Measurements from ENCODE around the gene PPP1R7. TPM values are rescaled to one million over a fixed set of nuclear protein-coding genes. Genes with fewer than 3 reads are reported as not detected.
A peak's percentile ranks its signal among the peaks of the same experiment; 100 is the strongest.

Gene PPP1R7
- total RNA-seq, 1 experiment from 2014 or later: 65.4 TPM

- BruUV-seq (replicated peaks): no TSS peak
- DNase-seq: no peak
- Mint-ChIP-seq H3K27ac (ENCODE audit: unreplicated experiment) (no peak overlapping the region), H3K4me3 (ENCODE audit: low read depth, unreplicated experiment) (no peak overlapping the region), H3K4me1 (ENCODE audit: low read depth, unreplicated experiment) (no peaks in the 10 kb centered on the region), H3K36me3 (ENCODE audit: insufficient read depth, unreplicated experiment) (no peaks in the 10 kb centered on the region), H3K27me3 (ENCODE audit: unreplicated experiment) (no peaks in the 10 kb centered on the region), H3K9me3 (ENCODE audit: low read depth, unreplicated experiment) (no peaks in the 10 kb centered on the region)
- intact Hi-C loops (cut with micrococcal nuclease; ENCODE audit: unreplicated experiment): no loop called here
- CTCF ChIA-PET: no interaction called here
- no peak for TF ChIP-seq CTCF (IDR thresholded peaks at IDR 0.05; ENCODE audit: unreplicated experiment)
Measured at GRCh38 chr2:241142593-241142992, 7.7 kb upstream of the PPP1R7 start.

- no peak for TF ChIP-seq CTCF (IDR thresholded peaks at IDR 0.05; ENCODE audit: unreplicated experiment)
- no TSS peak for BruUV-seq (replicated peaks)
- DNase-seq: no peak
- Mint-ChIP-seq H3K4me1 (ENCODE audit: low read depth, unreplicated experiment) (peaks cover 15% of the 10 kb centered on the region), H3K27me3 (ENCODE audit: unreplicated experiment) (no peaks in the 10 kb centered on the region), H3K27ac (ENCODE audit: unreplicated experiment) (no peak overlapping the region), H3K36me3 (ENCODE audit: insufficient read depth, unreplicated experiment) (peaks cover 33% of the 10 kb centered on the region), H3K9me3 (ENCODE audit: low read depth, unreplicated experiment) (no peaks in the 10 kb centered on the region), H3K4me3 (ENCODE audit: low read depth, unreplicated experiment) (no peak overlapping the region)
- CTCF ChIA-PET: no interaction called here
- intact Hi-C loops (cut with micrococcal nuclease; ENCODE audit: unreplicated experiment): loop anchor here (5.0 kb wide), 1 partner anchor 44 kb away; the partner anchor contains the start of gene MTERF4
Measured at GRCh38 chr2:241146286-241146685, 4.0 kb upstream of the PPP1R7 start.

- CTCF ChIA-PET: no interaction called here
- Mint-ChIP-seq H3K27ac (ENCODE audit: unreplicated experiment) (no peak overlapping the region), H3K4me3 (ENCODE audit: low read depth, unreplicated experiment) (peak overlapping the region; percentile 86), H3K9me3 (ENCODE audit: low read depth, unreplicated experiment) (no peaks in the 10 kb centered on the region), H3K4me1 (ENCODE audit: low read depth, unreplicated experiment) (peaks cover 25% of the 10 kb centered on the region), H3K36me3 (ENCODE audit: insufficient read depth, unreplicated experiment) (peaks cover 35% of the 10 kb centered on the region), H3K27me3 (ENCODE audit: unreplicated experiment) (no peaks in the 10 kb centered on the region)
- BruUV-seq (replicated peaks): no TSS peak
- no peak for TF ChIP-seq CTCF (IDR thresholded peaks at IDR 0.05; ENCODE audit: unreplicated experiment)
- no peak for DNase-seq
- intact Hi-C loops (cut with micrococcal nuclease; ENCODE audit: unreplicated experiment): loop anchor here (5.0 kb wide), 1 partner anchor 45 kb away; the partner anchor contains the start of gene MTERF4
Measured at GRCh38 chr2:241147336-241147735, 2.9 kb upstream of the PPP1R7 start.

- Mint-ChIP-seq H3K27me3 (ENCODE audit: unreplicated experiment) (no peaks in the 10 kb centered on the region), H3K36me3 (ENCODE audit: insufficient read depth, unreplicated experiment) (peaks cover 35% of the 10 kb centered on the region), H3K27ac (ENCODE audit: unreplicated experiment) (peak overlapping the region; percentile 49), H3K4me3 (ENCODE audit: low read depth, unreplicated experiment) (peak overlapping the region; percentile 86), H3K9me3 (ENCODE audit: low read depth, unreplicated experiment) (no peaks in the 10 kb centered on the region), H3K4me1 (ENCODE audit: low read depth, unreplicated experiment) (peaks cover 27% of the 10 kb centered on the region)
- TSS peak; percentile 43 for BruUV-seq (replicated peaks)
- TF ChIP-seq CTCF (IDR thresholded peaks at IDR 0.05; ENCODE audit: unreplicated experiment): no peak
- CTCF ChIA-PET: no interaction called here
- intact Hi-C loops (cut with micrococcal nuclease; ENCODE audit: unreplicated experiment): loop anchor here (5.0 kb wide), 1 partner anchor 46 kb away; the partner anchor contains the start of gene MTERF4
- no peak for DNase-seq
Measured at GRCh38 chr2:241148239-241148638, 2.0 kb upstream of the PPP1R7 start.
